Lower lobe of right lung (tissue), 2 donors: ENCODE data around the gene ZNF710. TPM values are rescaled to one million over a fixed set of nuclear protein-coding genes. Genes with fewer than 3 reads are reported as not detected.

ENCODE experiments used
- ATAC-seq, 2 donors: fragments of 200-7000 bp; cut with Tn5 transposase; one replicate each; pipeline ENCODE4 v1.9.1; 2020 to 2022; ENCODE audit warnings: mild to moderate bottlenecking in 2 of 2, moderate library complexity in 2 of 2
- DNase-seq: peaks from one replicate; pipeline ENCODE4 v3.0.0-alpha.2; 2020
- H3K27ac ChIP-seq: fragments of 200-600 bp; one replicate; pipeline ENCODE4 v1.8.0; 2022
- H3K27me3 ChIP-seq: fragments of 200-600 bp; one replicate; pipeline ENCODE4 v1.8.0; 2022; ENCODE audit warnings: low read depth
- H3K36me3 ChIP-seq: fragments of 200-600 bp; one replicate; pipeline ENCODE4 v1.8.0; 2022; ENCODE audit warnings: mild to moderate bottlenecking
- H3K4me1 ChIP-seq: fragments of 200-600 bp; one replicate; pipeline ENCODE4 v1.8.0; 2022
- H3K4me3 ChIP-seq: fragments of 200-600 bp; one replicate; pipeline ENCODE4 v1.8.0; 2022; ENCODE audit warnings: mild to moderate bottlenecking
- H3K9me3 ChIP-seq: fragments of 200-600 bp; one replicate; pipeline ENCODE4 v1.8.0; 2022
- intact Hi-C: fragments of 100-400 bp; cut with DNase I; formaldehyde crosslinking; loops from one replicate; pipeline ENCODE4 v1.11.0; 2022
- total RNA-seq: library from RNA; stranded (reverse); fragmentation: NEBNext Ultra II Directional; extraction: Animal tissue kit (Norgen Biotek cat#: 25700); gene quantifications from one replicate; pipeline ENCODE4 v1.2.1, GENCODE V29; 2021
- TF ChIP-seq, protein P1 (sequence below): fragments of 200-600 bp; IDR thresholded peaks from one replicate; pipeline ENCODE4 v1.8.0; 2022; ENCODE audit warnings: antibody characterized with exemption, mild to moderate bottlenecking
- donor health status: DM: no; HTN: yes; CAD: no; lungs with severe emphysema.

ZNF710 gene
- total RNA-seq, 1 donor from 2014 or later, result 50.7 TPM

DNA sequence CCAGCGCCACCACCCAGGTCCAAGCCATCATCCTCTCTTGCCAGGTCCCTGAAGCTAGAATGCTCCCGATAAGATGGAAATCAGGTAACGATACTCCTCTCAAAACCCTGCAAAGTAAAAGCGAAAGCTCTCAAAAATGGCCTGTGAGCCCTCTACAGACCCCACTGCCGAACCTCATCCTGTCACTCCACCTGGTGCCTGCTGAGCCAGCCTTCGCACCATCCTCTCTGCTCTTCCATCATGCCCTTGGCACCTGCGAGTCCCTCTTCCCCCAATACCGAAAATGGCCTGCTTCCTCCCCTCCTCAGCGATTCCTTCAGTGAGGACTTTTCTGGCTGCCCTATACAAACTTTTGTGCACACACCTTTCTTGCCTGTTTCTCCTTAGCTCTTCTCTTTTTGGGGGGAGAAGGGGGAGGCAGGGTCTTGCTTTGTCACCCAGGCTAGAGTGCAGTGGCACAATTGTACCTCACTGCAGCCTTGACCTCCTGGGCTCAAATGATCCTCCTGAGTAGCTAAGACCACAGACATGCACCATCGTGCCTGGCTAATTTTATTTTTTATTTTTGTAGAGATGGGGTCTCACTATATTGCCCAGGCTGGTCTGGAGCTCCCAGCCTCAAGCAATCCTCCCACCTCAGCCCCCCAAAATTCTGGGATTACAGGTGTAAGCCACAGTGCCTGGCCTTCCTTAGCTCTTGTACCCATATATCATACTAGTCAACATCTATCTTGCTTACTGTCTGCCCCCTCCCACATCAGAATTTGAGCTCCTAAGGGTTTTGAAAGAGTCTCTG is 98.1 kb downstream of the ZNF710 start:
- H3K4me1 ChIP-seq, result peaks cover 61% of the 10 kb centered on the region
- TF ChIP-seq, protein P1, sequence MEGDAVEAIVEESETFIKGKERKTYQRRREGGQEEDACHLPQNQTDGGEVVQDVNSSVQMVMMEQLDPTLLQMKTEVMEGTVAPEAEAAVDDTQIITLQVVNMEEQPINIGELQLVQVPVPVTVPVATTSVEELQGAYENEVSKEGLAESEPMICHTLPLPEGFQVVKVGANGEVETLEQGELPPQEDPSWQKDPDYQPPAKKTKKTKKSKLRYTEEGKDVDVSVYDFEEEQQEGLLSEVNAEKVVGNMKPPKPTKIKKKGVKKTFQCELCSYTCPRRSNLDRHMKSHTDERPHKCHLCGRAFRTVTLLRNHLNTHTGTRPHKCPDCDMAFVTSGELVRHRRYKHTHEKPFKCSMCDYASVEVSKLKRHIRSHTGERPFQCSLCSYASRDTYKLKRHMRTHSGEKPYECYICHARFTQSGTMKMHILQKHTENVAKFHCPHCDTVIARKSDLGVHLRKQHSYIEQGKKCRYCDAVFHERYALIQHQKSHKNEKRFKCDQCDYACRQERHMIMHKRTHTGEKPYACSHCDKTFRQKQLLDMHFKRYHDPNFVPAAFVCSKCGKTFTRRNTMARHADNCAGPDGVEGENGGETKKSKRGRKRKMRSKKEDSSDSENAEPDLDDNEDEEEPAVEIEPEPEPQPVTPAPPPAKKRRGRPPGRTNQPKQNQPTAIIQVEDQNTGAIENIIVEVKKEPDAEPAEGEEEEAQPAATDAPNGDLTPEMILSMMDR, result no peak
- intact Hi-C loops, result no loop called here
- no peaks in the 10 kb centered on the region for H3K27me3 ChIP-seq
- no peaks in the 10 kb centered on the region for H3K9me3 ChIP-seq
- H3K4me3 ChIP-seq, result no peak overlapping the region
- peak overlapping the region; percentile 72 for H3K27ac ChIP-seq
- DNase-seq, result no peak
- H3K36me3 ChIP-seq, result no peaks in the 10 kb centered on the region
- ATAC-seq, result no peak

DNA sequence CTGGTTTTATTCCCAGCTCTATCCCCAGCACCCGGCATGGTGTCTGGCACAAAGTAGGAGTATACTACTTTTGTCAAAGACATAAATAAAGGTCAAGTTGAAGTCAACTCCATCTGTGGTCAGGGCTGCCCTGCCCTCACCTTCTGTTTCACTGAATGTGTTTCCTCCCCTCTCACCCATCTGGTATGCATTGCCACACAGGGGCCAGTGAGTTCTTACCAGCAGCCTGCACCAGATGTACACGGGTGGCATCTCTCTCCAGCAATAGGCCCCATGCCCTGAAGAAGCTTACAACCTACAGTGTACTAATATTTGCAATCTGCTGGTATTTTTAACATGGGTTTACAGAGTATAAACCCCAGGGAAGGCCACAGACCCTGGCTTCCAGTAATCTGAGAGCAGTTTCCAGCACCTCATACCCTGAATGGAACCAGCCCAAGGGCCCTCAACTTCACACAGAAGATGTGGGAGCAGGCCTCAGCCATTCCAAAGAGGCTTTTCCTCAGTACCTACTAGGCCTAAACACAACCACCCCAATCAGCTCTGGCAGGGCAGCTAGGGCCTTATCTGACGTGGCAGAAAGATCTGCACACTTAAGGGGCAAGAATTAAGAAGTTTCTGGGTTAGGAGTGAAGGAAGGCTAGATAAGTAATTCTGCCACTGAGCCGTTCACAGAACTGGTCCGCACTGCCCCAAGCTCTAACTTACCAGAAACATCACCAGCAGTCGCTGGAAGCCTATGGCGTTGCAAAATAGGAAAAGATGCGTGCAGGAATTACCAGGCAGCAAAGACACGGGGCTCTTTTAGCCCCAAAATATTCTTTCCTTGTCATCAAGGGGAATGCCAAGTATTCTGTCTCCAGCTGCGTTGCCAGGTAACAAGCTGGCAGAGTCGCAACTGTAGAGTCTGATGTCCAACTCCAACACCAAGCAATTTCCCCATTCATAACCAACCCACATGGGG is 99.0 kb downstream of the ZNF710 start:
- TF ChIP-seq, protein P1, result no peak
- peak overlapping the region; percentile 84 for H3K4me3 ChIP-seq
- intact Hi-C loops, result no loop called here

DNA sequence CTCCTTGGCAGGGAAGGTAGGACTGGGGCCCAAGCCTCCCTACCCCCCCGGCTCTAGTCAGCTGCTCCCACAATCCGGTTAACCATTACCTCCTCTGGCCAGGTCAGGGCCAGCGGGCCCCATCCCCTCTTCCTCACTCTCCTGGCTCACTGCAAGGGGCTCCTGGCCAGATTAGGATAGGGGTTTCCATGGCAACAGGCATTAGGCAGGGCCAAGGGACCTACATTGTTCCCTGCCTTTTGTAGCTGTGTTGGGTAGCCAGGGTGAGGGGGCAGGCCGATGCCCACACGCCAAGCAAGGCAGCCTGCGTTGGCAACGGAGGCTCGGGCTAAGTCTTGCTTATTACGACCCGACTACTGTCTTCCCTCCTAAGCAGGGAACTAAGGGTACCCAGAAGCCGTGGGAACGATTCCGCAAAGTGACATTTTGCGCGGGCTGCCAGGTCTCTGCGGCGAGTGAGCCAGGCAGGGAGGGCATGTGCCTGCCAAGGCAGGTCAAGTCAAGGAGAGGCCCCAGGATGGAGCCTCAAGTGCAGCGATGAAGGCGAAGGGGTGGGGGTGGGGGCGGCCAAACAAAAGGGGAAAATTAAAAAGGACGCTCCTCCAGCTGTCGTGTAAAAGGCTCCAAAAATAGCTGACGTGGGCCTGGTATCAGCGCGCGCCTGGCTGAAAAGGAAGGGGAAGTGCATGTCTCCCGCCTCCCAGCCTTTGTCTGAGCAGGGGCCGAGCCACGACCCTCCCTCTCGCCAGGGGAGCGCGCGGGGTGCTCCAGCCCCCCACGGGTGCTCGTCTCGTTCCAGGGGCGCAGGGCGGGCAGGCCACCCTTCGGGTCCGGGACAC is 100.2 kb downstream of the ZNF710 start:
- no peaks in the 10 kb centered on the region for H3K36me3 ChIP-seq
- peak; percentile 19 to 30 for ATAC-seq
- peak; percentile 74 for DNase-seq
- TF ChIP-seq, protein P1, result no peak
- peak overlapping the region; percentile 94 for H3K27ac ChIP-seq
- no peaks in the 10 kb centered on the region for H3K27me3 ChIP-seq
- intact Hi-C loops, result no loop called here
- H3K4me1 ChIP-seq, result peaks cover 49% of the 10 kb centered on the region
- peak overlapping the region; percentile 84 for H3K4me3 ChIP-seq
- no peaks in the 10 kb centered on the region for H3K9me3 ChIP-seq

More for the DNA sequence above, 99.0 kb downstream of the ZNF710 start:
- H3K9me3 ChIP-seq, result no peaks in the 10 kb centered on the region
- H3K27ac ChIP-seq, result peak overlapping the region; percentile 94
- DNase-seq, result no peak
- ATAC-seq, result no peak
- no peaks in the 10 kb centered on the region for H3K36me3 ChIP-seq
- peaks cover 61% of the 10 kb centered on the region for H3K4me1 ChIP-seq
- H3K27me3 ChIP-seq, result no peaks in the 10 kb centered on the region

DNA sequence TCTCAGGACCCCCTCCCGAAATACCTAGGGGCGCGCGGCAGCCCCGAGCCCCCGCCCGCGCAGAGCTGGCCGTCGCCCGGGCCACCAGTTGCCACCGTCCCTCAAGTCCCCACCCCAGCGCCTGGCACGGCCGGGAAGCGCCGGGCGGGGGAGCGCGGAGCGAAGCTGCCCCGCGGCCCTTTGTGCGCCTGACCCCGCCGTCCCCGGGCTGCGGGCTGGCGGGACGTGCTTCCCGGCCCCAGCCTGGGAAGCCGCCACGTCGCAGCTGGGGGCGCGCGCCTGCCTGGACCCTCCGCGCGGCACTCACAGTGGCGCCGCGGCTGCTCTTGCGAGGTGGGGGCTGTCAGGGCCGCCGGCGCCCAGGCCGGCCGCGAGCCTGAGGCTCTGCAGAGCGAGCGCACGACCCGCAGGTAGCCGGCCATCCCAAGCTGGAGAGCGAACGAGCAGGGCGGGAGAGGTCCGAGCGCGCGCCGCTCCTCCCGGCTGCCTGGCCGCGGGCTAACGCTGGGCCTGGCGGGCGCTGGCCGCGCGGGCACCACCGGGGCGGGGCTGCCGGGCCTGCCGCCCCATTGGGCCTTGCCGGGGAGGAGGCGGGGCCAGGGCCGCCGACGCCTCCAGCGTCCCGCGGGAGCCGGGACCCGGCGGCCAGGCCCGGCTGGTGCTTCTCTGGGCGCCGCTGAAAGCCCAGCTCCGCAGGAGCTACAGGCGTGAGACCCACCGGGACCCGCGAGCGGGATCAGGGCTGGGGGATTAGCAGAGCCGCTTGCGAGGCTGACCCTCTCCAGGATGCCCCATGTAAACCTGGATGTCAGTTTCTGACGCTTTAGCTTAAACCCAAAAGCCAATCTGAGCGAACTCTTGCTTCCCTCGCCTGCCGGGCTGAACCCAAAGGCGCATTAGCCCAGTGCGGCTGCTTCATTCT is 101.1 kb downstream of the ZNF710 start, which contains the start of gene IDH2:
Gene IDH2, minus strand, starts transcription at position 500 of the 922 bp plus-strand sequence. Its CDS starts 78 bp downstream, at position 422.
- Histone ChIP-seq H3K27ac (peak within 1 kb of the TSS; percentile 94), H3K36me3 (no peaks in the 10 kb centered on the region), H3K4me3 (peak within 1 kb of the TSS; percentile 84), H3K27me3 (no peaks in the 10 kb centered on the region), H3K4me1 (peaks cover 43% of the 10 kb centered on the region), H3K9me3 (no peaks in the 10 kb centered on the region)
- intact Hi-C loops, result no loop called here
- ATAC-seq (peak; percentile 96 to 97), DNase-seq (peak; percentile 87)
- TF ChIP-seq, protein P1, result no peak
